Ishikawa (cell line): ENCODE measurements around the gene KIFC1.

Experiments used
- CEBPB ChIP-seq: IDR thresholded peaks from 2 replicates; pipeline ENCODE4 v1.6.1; 2012
- CREB1 ChIP-seq: IDR thresholded peaks from 2 replicates; pipeline ENCODE4 v1.6.1; 2012; ENCODE audit warnings: low read depth
- EGR1 ChIP-seq: IDR thresholded peaks from 2 replicates; pipeline ENCODE4 v1.6.1; 2012
- EP300 ChIP-seq: IDR thresholded peaks from 2 replicates; pipeline ENCODE4 v1.6.1; 2012; ENCODE audit warnings: borderline replicate concordance
- FOXM1 ChIP-seq: IDR thresholded peaks from 2 replicates; pipeline ENCODE4 v1.6.1; 2012; ENCODE audit warnings: low read depth, borderline replicate concordance
- NFIC ChIP-seq: IDR thresholded peaks from 2 replicates; pipeline ENCODE4 v1.6.1; 2012
- RAD21 ChIP-seq: IDR thresholded peaks from 2 replicates; pipeline ENCODE4 v1.6.1; 2012; ENCODE audit warnings: low read depth
- TAF1 ChIP-seq: IDR thresholded peaks from 2 replicates; pipeline ENCODE4 v1.6.1; 2012; ENCODE audit warnings: low read depth, mild to moderate bottlenecking
- TCF12 ChIP-seq: IDR thresholded peaks from 2 replicates; pipeline ENCODE4 v1.6.1; 2012; ENCODE audit warnings: low read depth
- TEAD4 ChIP-seq: IDR thresholded peaks from 2 replicates; pipeline ENCODE4 v1.6.1; 2012
- YY1 ChIP-seq: IDR thresholded peaks from 2 replicates; pipeline ENCODE4 v1.6.1; 2012; ENCODE audit warnings: low read depth
- ZBTB7A ChIP-seq: IDR thresholded peaks from 2 replicates; pipeline ENCODE4 v1.6.1; 2012; ENCODE audit warnings: low read depth
- TF ChIP-seq, protein P1 (sequence below): IDR thresholded peaks from 2 replicates; pipeline ENCODE4 v1.6.1; 2012; ENCODE audit warnings: low read depth, mild to moderate bottlenecking
- TF ChIP-seq, protein P2 (sequence below): IDR thresholded peaks from 2 replicates; pipeline ENCODE4 v1.6.1; 2012
- TF ChIP-seq, protein P3 (sequence below): IDR thresholded peaks from 2 replicates; pipeline ENCODE4 v1.6.1; 2012

KIFC1 gene

GRCh38 chr6:33380272-33380981, 11.2 kb upstream of the KIFC1 start:
- TF ChIP-seq TAF1, result no peak
- TF ChIP-seq, protein P1, sequence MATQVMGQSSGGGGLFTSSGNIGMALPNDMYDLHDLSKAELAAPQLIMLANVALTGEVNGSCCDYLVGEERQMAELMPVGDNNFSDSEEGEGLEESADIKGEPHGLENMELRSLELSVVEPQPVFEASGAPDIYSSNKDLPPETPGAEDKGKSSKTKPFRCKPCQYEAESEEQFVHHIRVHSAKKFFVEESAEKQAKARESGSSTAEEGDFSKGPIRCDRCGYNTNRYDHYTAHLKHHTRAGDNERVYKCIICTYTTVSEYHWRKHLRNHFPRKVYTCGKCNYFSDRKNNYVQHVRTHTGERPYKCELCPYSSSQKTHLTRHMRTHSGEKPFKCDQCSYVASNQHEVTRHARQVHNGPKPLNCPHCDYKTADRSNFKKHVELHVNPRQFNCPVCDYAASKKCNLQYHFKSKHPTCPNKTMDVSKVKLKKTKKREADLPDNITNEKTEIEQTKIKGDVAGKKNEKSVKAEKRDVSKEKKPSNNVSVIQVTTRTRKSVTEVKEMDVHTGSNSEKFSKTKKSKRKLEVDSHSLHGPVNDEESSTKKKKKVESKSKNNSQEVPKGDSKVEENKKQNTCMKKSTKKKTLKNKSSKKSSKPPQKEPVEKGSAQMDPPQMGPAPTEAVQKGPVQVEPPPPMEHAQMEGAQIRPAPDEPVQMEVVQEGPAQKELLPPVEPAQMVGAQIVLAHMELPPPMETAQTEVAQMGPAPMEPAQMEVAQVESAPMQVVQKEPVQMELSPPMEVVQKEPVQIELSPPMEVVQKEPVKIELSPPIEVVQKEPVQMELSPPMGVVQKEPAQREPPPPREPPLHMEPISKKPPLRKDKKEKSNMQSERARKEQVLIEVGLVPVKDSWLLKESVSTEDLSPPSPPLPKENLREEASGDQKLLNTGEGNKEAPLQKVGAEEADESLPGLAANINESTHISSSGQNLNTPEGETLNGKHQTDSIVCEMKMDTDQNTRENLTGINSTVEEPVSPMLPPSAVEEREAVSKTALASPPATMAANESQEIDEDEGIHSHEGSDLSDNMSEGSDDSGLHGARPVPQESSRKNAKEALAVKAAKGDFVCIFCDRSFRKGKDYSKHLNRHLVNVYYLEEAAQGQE, result no peak
- no peak for TF ChIP-seq NFIC
- no peak for TF ChIP-seq FOXM1
- TF ChIP-seq YY1, result no peak
- TF ChIP-seq, protein P2, sequence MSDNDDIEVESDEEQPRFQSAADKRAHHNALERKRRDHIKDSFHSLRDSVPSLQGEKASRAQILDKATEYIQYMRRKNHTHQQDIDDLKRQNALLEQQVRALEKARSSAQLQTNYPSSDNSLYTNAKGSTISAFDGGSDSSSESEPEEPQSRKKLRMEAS, result no peak
- TF ChIP-seq TEAD4, result no peak
- TF ChIP-seq CEBPB, result no peak
- no peak for TF ChIP-seq CREB1
- no peak for TF ChIP-seq EGR1
- no peak for TF ChIP-seq ZBTB7A
- TF ChIP-seq, protein P3, sequence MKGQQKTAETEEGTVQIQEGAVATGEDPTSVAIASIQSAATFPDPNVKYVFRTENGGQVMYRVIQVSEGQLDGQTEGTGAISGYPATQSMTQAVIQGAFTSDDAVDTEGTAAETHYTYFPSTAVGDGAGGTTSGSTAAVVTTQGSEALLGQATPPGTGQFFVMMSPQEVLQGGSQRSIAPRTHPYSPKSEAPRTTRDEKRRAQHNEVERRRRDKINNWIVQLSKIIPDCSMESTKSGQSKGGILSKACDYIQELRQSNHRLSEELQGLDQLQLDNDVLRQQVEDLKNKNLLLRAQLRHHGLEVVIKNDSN, result no peak

DNA sequence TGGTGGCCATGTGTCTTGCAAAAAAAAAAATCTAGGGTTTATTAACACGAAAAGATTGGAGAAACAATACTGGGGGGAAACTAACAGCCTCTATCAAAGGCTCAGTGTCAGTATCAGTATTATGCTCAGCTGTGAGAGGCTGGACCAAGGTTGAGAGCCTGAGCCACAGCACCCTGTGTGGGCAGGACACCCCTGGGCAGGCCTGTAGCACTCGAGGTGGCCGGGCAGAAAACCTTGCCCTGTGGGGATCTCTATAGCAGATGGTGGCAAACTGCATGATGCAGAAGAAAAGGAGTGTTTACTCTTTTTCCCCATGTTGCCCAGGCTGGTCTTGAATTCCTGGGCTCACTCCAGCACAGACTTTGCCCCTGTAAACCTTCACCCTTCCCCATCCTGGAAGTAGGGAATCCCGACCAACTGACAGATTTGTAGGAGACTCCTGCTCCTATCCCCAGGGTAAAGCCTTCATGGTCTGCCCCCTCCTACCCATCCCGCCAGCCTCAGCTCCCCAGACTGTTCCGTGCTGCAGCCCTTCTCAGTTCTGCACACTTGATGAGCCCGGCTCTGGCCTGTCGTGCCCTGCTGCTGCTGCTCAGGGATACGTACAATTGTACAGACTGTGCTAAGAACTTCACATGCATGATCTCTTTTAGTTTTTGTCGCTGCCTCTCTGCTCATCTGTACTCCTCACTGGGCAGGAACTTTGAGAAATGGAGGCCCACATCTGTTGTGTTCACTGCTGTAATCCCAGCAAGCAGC, 8.0 kb upstream of the KIFC1 start:
- TF ChIP-seq, protein P1, result no peak
- no peak for TF ChIP-seq ZBTB7A
- TF ChIP-seq TEAD4, result no peak
- no peak for TF ChIP-seq NFIC
- no peak for TF ChIP-seq EP300
- TF ChIP-seq TCF12, result no peak
- no peak for TF ChIP-seq YY1
- no peak for TF ChIP-seq TAF1
- TF ChIP-seq EGR1, result no peak

DNA sequence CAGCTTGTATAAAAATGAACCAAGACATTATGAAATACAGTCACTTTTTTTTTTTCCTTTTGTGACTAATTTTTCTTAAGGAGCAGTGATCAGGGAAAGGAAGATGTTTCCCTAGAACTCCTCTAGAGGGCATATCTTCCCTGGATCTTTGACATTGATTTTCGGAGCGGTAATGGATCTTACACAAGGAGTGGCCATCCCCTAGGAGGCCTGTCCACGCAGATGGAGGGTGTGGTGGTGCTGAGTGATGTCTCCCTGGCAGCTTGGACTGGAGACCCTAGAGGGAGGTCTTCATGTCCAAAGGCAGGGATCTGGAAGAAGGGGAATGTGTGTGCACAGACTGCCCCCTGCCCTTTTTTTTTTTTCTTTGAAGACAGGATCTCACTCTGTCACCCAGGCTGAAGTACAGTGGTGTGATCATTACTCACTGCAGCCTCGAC, 7.0 kb upstream of the KIFC1 start:
- TF ChIP-seq FOXM1 (no peak), CREB1 (no peak), TEAD4 (no peak), RAD21 (peak; percentile 44)
- TF ChIP-seq, protein P3, result no peak
- TF ChIP-seq, protein P1, result no peak

GRCh38 chr6:33390173-33390572, 1.4 kb upstream of the KIFC1 start:
- TF ChIP-seq, protein P1, result no peak
- no peak for TF ChIP-seq RAD21
- no peak for TF ChIP-seq EP300
- TF ChIP-seq YY1, result no peak
- TF ChIP-seq, protein P2, result no peak
- no peak for TF ChIP-seq CREB1
- no peak for TF ChIP-seq TCF12
- TF ChIP-seq FOXM1, result no peak
- no peak for TF ChIP-seq TAF1
- no peak for TF ChIP-seq TEAD4
- TF ChIP-seq NFIC, result no peak
- TF ChIP-seq, protein P3, result no peak
- TF ChIP-seq EGR1, result no peak
- TF ChIP-seq CEBPB, result no peak
- TF ChIP-seq ZBTB7A, result no peak
